ENCODE measurements around the gene ATP1A2. TPM values are rescaled to one million over a fixed set of nuclear protein-coding genes. Genes with fewer than 3 reads are reported as not detected.

The ATP1A2 gene
- total RNA-seq (2014; rRNA removed; shearing (Covaris generic)), result not detected in 2 replicates

GRCh38 chr1:160115545-160116282 is at the start of gene ATP1A2:
ATP1A2 (plus strand) TSS chr1:160115759; CDS start chr1:160115862, 103 bp downstream.

GRCh38 chr1:160069460-160070231 is 45.9 kb upstream of the ATP1A2 start, which contains the start of gene KCNJ10:
KCNJ10 (minus strand) TSS chr1:160070160; CDS start chr1:160042532, 27,628 bp downstream.

GRCh38 chr1:160081261-160081936 is 34.2 kb upstream of the ATP1A2 start, which contains the start of gene KCNJ9:
KCNJ9 (plus strand) TSS chr1:160081538; CDS start chr1:160084031, 2,493 bp downstream.

GRCh38 chr1:160097911-160098851 is 17.4 kb upstream of the ATP1A2 start, which contains the start of gene IGSF8:
IGSF8 (minus strand) TSS chr1:160098619; CDS start chr1:160098472, 147 bp downstream.

GRCh38 chr1:160151303-160151702 is 35.7 kb downstream of the ATP1A2 start, which contains the start of gene ATP1A4:
ATP1A4 (plus strand) TSS chr1:160151603; CDS start chr1:160152041, 438 bp downstream.

GRCh38 chr1:160189649-160190625 is 74.4 kb downstream of the ATP1A2 start, which contains the start of gene CASQ1:
CASQ1 (plus strand) TSS chr1:160190575; CDS start chr1:160190752, 177 bp downstream.

Other genes with a start within 250 kb of the ATP1A2 start
- 1.1 and 2.5 TPM in 2 replicates for gene CFAP45, start 215.6 kb upstream of the ATP1A2 start, total RNA-seq (2014; rRNA removed; shearing (Covaris generic))
- 674 and 697 TPM in 2 replicates for gene TAGLN2, start 190.3 kb upstream of the ATP1A2 start, total RNA-seq (2014; rRNA removed; shearing (Covaris generic))
- gene IGSF9, start 170.1 kb upstream of the ATP1A2 start, total RNA-seq (2014; rRNA removed; shearing (Covaris generic)), result 0.32 and 0.49 TPM in 2 replicates
- gene SLAMF9, start 161.5 kb upstream of the ATP1A2 start, total RNA-seq (2014; rRNA removed; shearing (Covaris generic)), result 1.8 and 3.1 TPM in 2 replicates
- gene PIGM, start 83.8 kb upstream of the ATP1A2 start, total RNA-seq (2014; rRNA removed; shearing (Covaris generic)), result 5.5 and 6.1 TPM in 2 replicates
- not detected in 2 replicates for gene KCNJ10, start 45.6 kb upstream of the ATP1A2 start, total RNA-seq (2014; rRNA removed; shearing (Covaris generic))
- gene KCNJ9, start 34.2 kb upstream of the ATP1A2 start, total RNA-seq (2014; rRNA removed; shearing (Covaris generic)), result not detected in 2 replicates
- gene IGSF8, start 17.1 kb upstream of the ATP1A2 start, total RNA-seq (2014; rRNA removed; shearing (Covaris generic)), result 29.2 and 30.3 TPM in 2 replicates
- gene ATP1A4, start 35.8 kb downstream of the ATP1A2 start, total RNA-seq (2014; rRNA removed; shearing (Covaris generic)), result not detected in 2 replicates
- not detected in 2 replicates for gene CASQ1, start 74.8 kb downstream of the ATP1A2 start, total RNA-seq (2014; rRNA removed; shearing (Covaris generic))
- gene PEA15, start 89.6 kb downstream of the ATP1A2 start, total RNA-seq (2014; rRNA removed; shearing (Covaris generic)), result 107 and 133 TPM in 2 replicates
- 129 and 133 TPM in 2 replicates for gene DCAF8, start 146.8 kb downstream of the ATP1A2 start, total RNA-seq (2014; rRNA removed; shearing (Covaris generic))
- 43.5 and 76.4 TPM in 2 replicates for gene PEX19, start 169.4 kb downstream of the ATP1A2 start, total RNA-seq (2014; rRNA removed; shearing (Covaris generic))
- 220 and 233 TPM in 2 replicates for gene COPA, start 227.5 kb downstream of the ATP1A2 start, total RNA-seq (2014; rRNA removed; shearing (Covaris generic))
- 69.7 and 76.8 TPM in 2 replicates for gene NCSTN, start 227.6 kb downstream of the ATP1A2 start, total RNA-seq (2014; rRNA removed; shearing (Covaris generic))